Measurements from ENCODE around the gene DNAAF5. TPM values are rescaled to one million over a fixed set of nuclear protein-coding genes. Genes with fewer than 3 reads are reported as not detected.

The DNAAF5 gene
- total RNA-seq, 1 experiment from 2014 or later: 37.6 TPM

DNA sequence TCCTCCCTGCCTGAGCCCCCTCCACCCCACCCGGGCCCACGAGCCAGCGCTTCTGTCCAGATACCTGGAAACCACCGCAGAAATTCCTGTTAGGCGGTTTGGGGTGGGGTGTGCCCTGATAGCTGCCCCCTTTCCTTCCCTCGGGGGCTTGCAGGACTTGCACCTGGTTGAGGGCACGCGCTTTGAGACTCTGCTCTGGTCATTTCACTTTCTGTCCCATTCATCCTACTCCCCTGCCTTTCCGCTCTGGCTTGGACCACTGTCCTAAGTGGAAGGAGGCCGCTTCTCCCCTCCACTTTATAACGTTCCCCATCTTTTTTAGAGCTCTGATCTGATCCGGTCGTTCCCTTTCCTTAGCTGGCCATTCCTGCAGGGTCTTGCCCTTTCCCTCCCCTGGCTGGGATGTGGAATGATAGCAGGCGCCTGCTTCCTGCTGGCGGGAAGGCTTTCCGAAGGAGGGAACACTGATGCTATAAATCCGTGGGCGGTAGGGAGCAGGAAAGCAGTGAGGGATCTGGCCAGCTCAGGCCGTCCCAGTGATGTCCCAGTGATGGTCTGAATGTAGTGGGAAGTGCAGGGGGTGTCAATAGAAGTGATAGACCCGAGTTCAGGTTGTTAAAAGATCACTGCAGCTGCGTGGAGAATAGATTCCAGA lies 1.4 kb downstream of the DNAAF5 start:
- DNase-seq (ENCODE audit: unreplicated experiment): peak; percentile 33

DNA sequence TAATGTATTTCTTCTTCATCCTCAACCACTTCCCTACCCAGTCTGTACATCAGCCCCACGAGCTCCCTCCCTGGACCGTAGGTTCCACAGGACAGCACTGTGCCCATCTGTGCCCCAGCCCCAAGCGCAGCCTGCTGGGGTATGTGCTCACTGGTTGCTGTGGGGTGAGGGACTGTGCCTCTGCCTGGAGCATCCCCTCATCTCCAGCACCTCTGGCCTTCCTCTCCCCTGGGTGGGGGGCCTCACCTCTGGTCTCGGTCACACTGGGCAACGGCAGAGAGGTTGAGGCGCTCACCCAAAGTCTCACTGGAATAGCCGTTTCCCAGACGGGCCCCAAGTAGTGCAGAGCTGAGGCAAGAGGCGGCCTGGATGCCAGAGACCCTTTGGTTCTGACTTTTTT lies 2.1 kb downstream of the DNAAF5 start:
- DNase-seq (ENCODE audit: unreplicated experiment): no peak
- ChIA-PET POLR2A (interaction anchor here (0.8 kb wide), 2 partner anchors 38 to 210 kb away, joined by 3 to 4 read pairs; partner anchors contain the start of gene PDGFA), CTCF (interaction anchor here (0.5 to 2.0 kb wide), 5 partner anchors 33 to 407 kb away, joined by 3 to 7 read pairs (median 3); no protein-coding TSS in a partner anchor)
- Mint-ChIP-seq H3K4me3 (ENCODE audit: unreplicated experiment) (peak overlapping the region; percentile 74), H3K4me1 (ENCODE audit: insufficient read depth, unreplicated experiment) (peaks cover 47% of the 10 kb centered on the region), H3K9me3 (ENCODE audit: unreplicated experiment) (no peaks in the 10 kb centered on the region), H3K36me3 (ENCODE audit: insufficient read depth, unreplicated experiment) (peaks cover 24% of the 10 kb centered on the region), H3K27ac (ENCODE audit: low read depth, unreplicated experiment) (no peak overlapping the region), H3K27me3 (ENCODE audit: insufficient read depth, unreplicated experiment) (no peaks in the 10 kb centered on the region)
- TF ChIP-seq, protein P1, sequence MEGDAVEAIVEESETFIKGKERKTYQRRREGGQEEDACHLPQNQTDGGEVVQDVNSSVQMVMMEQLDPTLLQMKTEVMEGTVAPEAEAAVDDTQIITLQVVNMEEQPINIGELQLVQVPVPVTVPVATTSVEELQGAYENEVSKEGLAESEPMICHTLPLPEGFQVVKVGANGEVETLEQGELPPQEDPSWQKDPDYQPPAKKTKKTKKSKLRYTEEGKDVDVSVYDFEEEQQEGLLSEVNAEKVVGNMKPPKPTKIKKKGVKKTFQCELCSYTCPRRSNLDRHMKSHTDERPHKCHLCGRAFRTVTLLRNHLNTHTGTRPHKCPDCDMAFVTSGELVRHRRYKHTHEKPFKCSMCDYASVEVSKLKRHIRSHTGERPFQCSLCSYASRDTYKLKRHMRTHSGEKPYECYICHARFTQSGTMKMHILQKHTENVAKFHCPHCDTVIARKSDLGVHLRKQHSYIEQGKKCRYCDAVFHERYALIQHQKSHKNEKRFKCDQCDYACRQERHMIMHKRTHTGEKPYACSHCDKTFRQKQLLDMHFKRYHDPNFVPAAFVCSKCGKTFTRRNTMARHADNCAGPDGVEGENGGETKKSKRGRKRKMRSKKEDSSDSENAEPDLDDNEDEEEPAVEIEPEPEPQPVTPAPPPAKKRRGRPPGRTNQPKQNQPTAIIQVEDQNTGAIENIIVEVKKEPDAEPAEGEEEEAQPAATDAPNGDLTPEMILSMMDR (IDR thresholded peaks at IDR 0.05; ENCODE audit: unreplicated experiment): no peak
- BruUV-seq (replicated peaks): no TSS peak
- intact Hi-C loops (cut with micrococcal nuclease): loop anchor here (5.0 kb wide), 2 partner anchors 191 to 211 kb away; partner anchors contain the start of gene PDGFA

More for the DNA sequence above, 1.4 kb downstream of the DNAAF5 start:
- TSS peak; percentile 15 for BruUV-seq (replicated peaks)
- H3K9me3 Mint-ChIP-seq (ENCODE audit: unreplicated experiment): no peaks in the 10 kb centered on the region
- peaks cover 26% of the 10 kb centered on the region for H3K36me3 Mint-ChIP-seq (ENCODE audit: insufficient read depth, unreplicated experiment)
- H3K4me1 Mint-ChIP-seq (ENCODE audit: insufficient read depth, unreplicated experiment): peaks cover 43% of the 10 kb centered on the region
- H3K27me3 Mint-ChIP-seq (ENCODE audit: insufficient read depth, unreplicated experiment): no peaks in the 10 kb centered on the region
- intact Hi-C loops (cut with micrococcal nuclease): loop anchor here (5.0 kb wide), 2 partner anchors 191 to 211 kb away; partner anchors contain the start of gene PDGFA
- ChIA-PET CTCF (interaction anchor here (1.2 to 2.0 kb wide), 3 partner anchors 189 to 406 kb away, joined by 3 to 6 read pairs (median 3); no protein-coding TSS in a partner anchor), POLR2A (interaction anchor here (0.8 to 1.2 kb wide), 3 partner anchors 39 to 209 kb away, joined by 3 to 4 read pairs (median 3); partner anchors contain the start of gene PDGFA)
- TF ChIP-seq, protein P1 (IDR thresholded peaks at IDR 0.05; ENCODE audit: unreplicated experiment): no peak
- H3K27ac Mint-ChIP-seq (ENCODE audit: low read depth, unreplicated experiment): peak overlapping the region; percentile 6
- H3K4me3 Mint-ChIP-seq (ENCODE audit: unreplicated experiment): peak overlapping the region; percentile 74

DNA sequence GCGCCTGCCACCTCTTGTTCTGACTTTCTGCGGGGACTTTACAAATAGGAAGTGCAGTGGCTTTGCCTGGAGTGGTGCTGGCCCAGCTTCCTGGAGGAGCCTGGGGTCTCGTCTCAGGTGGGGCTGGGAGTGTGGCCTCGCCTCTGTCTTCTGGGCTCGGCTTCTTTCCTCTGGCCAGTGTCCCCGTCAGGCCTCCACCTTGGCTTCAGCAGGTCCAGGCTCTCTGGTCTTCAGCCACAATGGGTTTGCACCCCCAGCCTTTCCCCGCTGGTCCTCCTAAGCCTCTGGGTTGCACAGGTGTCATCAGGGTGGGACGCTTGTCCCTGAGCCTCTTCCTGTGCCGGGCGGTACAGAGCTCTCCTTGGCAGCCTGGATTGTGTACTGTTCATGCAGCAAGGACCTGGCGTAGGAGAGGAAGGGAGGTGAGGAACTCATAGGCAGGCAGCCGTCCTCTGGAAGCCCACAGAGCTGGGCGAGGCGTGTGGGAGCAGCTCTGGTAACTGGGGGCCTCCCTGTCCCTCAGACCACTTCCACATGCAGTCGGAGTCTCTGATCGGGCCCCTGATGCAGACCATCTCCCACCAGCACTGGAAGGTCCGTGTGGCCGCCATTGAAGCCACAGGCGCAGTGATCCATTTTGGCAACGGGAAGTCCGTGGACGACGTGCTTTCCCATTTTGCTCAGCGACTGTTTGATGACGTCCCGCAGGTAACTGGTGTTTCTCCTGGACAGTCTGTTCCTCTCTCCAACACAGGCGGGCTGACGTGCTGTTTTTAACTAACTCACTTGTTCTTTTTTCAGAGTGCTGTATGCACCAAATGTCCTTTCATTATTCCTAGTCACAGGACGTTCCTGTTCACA lies 2.9 kb downstream of the DNAAF5 start:
- no peaks in the 10 kb centered on the region for H3K9me3 Mint-ChIP-seq (ENCODE audit: unreplicated experiment)
- H3K4me1 Mint-ChIP-seq (ENCODE audit: insufficient read depth, unreplicated experiment): peaks cover 39% of the 10 kb centered on the region
- no TSS peak for BruUV-seq (replicated peaks)
- H3K36me3 Mint-ChIP-seq (ENCODE audit: insufficient read depth, unreplicated experiment): peaks cover 17% of the 10 kb centered on the region
- no peak for DNase-seq (ENCODE audit: unreplicated experiment)
- no peak overlapping the region for H3K27ac Mint-ChIP-seq (ENCODE audit: low read depth, unreplicated experiment)
- intact Hi-C loops (cut with micrococcal nuclease): loop anchor here (5.0 kb wide), 2 partner anchors 192 to 212 kb away; partner anchors contain the start of gene PDGFA
- TF ChIP-seq, protein P1 (IDR thresholded peaks at IDR 0.05; ENCODE audit: unreplicated experiment): no peak
- H3K4me3 Mint-ChIP-seq (ENCODE audit: unreplicated experiment): no peak overlapping the region
- ChIA-PET CTCF (interaction anchor here (0.7 to 2.0 kb wide), 3 partner anchors 32 to 408 kb away, joined by 3 to 7 read pairs (median 6); no protein-coding TSS in a partner anchor), POLR2A (no interaction called here)
- H3K27me3 Mint-ChIP-seq (ENCODE audit: insufficient read depth, unreplicated experiment): no peaks in the 10 kb centered on the region
